Mucosa of descending colon (tissue), 3 donors: Measurements from ENCODE around the gene FNTB. TPM values are rescaled to one million over a fixed set of nuclear protein-coding genes. Genes with fewer than 3 reads are reported as not detected.
"Not testable (repeated sequence)": the region's sequence is repeated elsewhere in the genome, so short reads cannot be mapped to it uniquely, and the experiment has no call there.

Experiments
- ATAC-seq: fragments of 200-7000 bp; cut with Tn5 transposase; one replicate; pipeline ENCODE4 v1.9.1; 2020; ENCODE audit warnings: mild to moderate bottlenecking, moderate library complexity
- DNase-seq, 3 donors: peaks; one replicate each; pipeline ENCODE4 v3.0.0-alpha.2; 2020
- H3K36me3 ChIP-seq: fragments of 200-600 bp; one replicate; pipeline ENCODE4 v1.8.0; 2021; ENCODE audit warnings: low read depth, mild to moderate bottlenecking
- H3K4me1 ChIP-seq: fragments of 200-600 bp; one replicate; pipeline ENCODE4 v1.8.0; 2021; ENCODE audit warnings: low read depth, mild to moderate bottlenecking
- H3K4me3 ChIP-seq: fragments of 200-600 bp; one replicate; pipeline ENCODE4 v1.8.0; 2021; ENCODE audit warnings: mild to moderate bottlenecking
- H3K9me3 ChIP-seq: fragments of 200-600 bp; one replicate; pipeline ENCODE4 v1.8.0; 2021; ENCODE audit warnings: mild to moderate bottlenecking
- intact Hi-C, 2 donors: fragments of 100-400 bp; cut with DNase I in 1 of 2; cut with micrococcal nuclease in 1 of 2; formaldehyde crosslinking; loops; one replicate each; pipeline versions ENCODE4 v1.11.0 to v1.11.1; 2022; cut with DNase I, micrococcal nuclease
- total RNA-seq, 3 donors: library from RNA; stranded (reverse); fragmentation: NEBNext Ultra II Directional in 2 of 3; extraction: Animal tissue kit (Norgen Biotek cat#: 25700) in 2 of 3; gene quantifications; one replicate each; pipeline versions ENCODE4 v1.2.1 to v1.2.4, GENCODE V29; 2021 to 2023
- TF ChIP-seq, protein P1 (sequence below): fragments of 200-600 bp; IDR thresholded peaks from one replicate; pipeline ENCODE4 v1.8.0; 2022; ENCODE audit warnings: antibody characterized with exemption, mild to moderate bottlenecking
- donor health status: DM: no; HTN: no; CAD: no; lungs with moderate emphysema.
- donor health status: DM: no; HTN: no; CAD: no.
- donor health status: DM: no; HTN: yes; CAD: no.

FNTB gene
- total RNA-seq, 3 donors from 2014 or later: 14.5 to 18.3 (median 14.5) TPM

DNA sequence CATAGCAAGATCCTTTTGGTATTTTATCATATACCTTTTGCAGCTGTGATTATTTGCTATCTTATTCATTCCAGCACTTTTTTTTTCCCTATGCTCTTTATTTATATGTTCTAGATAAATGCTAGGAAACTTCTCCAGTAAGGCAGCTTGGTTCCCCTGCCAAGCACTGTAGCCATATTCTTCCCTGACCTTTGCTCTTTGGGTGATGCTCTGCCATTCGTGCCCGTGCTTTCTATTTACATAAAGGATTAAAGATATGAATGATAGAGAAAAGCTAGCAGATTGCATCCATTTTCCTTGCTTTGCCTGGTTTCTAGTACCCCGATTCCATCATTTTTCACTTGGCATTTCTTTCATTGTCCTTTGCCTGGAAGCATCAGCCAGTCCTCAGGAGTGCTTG lies 42.2 kb downstream of the FNTB start:
- Histone ChIP-seq H3K4me3 (no peak overlapping the region), H3K36me3 (no peaks in the 10 kb centered on the region), H3K9me3 (no peaks in the 10 kb centered on the region), H3K4me1 (peaks cover 6% of the 10 kb centered on the region)
- ATAC-seq (peak; percentile 31), DNase-seq (no peak)
- TF ChIP-seq, protein P1, sequence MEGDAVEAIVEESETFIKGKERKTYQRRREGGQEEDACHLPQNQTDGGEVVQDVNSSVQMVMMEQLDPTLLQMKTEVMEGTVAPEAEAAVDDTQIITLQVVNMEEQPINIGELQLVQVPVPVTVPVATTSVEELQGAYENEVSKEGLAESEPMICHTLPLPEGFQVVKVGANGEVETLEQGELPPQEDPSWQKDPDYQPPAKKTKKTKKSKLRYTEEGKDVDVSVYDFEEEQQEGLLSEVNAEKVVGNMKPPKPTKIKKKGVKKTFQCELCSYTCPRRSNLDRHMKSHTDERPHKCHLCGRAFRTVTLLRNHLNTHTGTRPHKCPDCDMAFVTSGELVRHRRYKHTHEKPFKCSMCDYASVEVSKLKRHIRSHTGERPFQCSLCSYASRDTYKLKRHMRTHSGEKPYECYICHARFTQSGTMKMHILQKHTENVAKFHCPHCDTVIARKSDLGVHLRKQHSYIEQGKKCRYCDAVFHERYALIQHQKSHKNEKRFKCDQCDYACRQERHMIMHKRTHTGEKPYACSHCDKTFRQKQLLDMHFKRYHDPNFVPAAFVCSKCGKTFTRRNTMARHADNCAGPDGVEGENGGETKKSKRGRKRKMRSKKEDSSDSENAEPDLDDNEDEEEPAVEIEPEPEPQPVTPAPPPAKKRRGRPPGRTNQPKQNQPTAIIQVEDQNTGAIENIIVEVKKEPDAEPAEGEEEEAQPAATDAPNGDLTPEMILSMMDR: no peak
- intact Hi-C loops: no loop called here

DNA sequence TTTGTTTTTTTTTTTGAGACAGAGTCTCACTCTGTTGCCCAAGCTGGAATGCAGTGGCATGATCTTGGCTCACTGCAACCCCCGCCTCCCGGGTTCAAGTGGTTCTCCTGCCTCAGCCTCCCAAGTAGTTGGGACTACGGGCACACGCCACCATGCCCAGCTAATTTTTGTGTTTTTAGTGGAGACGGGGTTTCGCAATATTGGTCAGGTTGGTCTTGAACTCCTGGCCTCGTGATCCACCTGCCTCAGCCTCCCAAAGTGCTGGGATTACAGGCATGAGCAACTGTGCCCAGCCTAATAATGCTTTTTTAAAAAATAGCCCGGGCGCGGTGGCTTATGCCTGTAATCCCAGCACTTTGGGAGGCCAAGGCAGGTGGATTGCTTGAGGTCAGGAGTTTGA lies 44.6 kb downstream of the FNTB start:
- H3K4me1 ChIP-seq, H3K36me3 ChIP-seq, DNase-seq, ATAC-seq, H3K9me3 ChIP-seq, H3K4me3 ChIP-seq, intact Hi-C loops: not testable (repeated sequence)

DNA sequence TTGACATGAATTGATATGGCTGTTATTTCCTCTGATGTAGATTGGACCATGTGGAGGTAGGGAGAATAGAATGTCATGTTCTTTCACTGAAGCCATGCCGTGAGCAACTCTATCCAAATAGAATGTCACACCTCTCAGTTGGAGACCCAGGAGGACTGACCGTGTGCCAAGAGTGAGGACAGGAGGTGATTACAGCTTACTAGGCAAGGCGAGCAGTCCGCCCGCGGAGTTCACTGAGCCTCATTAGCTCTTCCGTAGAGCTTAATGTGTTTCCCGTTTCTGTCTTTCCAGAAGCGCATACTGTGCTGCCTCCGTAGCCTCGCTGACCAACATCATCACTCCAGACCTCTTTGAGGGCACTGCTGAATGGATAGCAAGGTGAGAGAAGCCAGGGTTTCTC lies 45.6 kb downstream of the FNTB start:
- DNase-seq (no peak), ATAC-seq (peak; percentile 61)
- Histone ChIP-seq H3K9me3 (no peaks in the 10 kb centered on the region), H3K4me3 (no peak overlapping the region), H3K4me1 (no peaks in the 10 kb centered on the region), H3K36me3 (no peaks in the 10 kb centered on the region)
- intact Hi-C loops: no loop called here
- TF ChIP-seq, protein P1: no peak

DNA sequence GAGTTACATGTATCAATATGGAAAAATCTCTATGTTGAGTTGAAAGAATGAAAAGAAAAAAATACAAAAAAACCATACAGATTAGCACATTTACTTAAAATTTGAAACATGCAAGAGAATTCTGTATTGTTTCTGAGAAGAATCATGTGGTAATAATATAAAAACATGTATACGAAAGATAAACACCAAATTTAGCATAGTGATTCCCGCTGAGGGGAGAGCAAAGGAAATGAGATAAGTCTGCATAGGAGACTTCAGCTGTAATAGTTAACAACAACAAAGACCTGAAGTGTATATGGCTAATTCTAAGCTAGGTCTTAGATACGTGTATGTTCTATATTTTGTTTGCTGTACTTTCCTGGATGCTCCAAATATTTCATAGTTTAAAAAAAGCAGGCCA lies 46.5 kb downstream of the FNTB start:
- Histone ChIP-seq H3K4me1 (no peaks in the 10 kb centered on the region), H3K4me3 (no peak overlapping the region), H3K9me3 (no peaks in the 10 kb centered on the region), H3K36me3 (no peaks in the 10 kb centered on the region)
- no peak for DNase-seq
- intact Hi-C loops: no loop called here
- TF ChIP-seq, protein P1: no peak
- no peak for ATAC-seq

DNA sequence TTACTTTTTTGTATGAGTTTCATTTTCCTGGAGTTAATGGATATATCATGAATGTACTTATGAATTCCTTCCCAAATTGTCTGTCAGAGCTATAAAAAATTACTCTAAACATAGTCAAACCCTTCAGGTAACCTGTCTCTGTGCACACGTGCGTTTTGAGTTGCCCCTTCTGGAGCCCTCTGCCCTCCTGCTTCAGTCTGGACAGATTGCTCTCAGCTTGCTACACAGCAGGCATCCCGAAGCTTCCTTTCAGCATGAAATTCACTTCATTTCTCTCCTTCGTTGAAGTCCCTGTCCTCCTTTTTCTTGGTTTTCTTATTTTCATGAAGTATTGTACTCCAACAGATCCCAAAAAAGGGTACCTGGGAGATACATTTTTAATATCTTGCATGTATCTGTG lies 47.3 kb downstream of the FNTB start:
- TF ChIP-seq, protein P1: no peak
- no peaks in the 10 kb centered on the region for H3K9me3 ChIP-seq
- no peak overlapping the region for H3K4me3 ChIP-seq
- H3K4me1 ChIP-seq: no peaks in the 10 kb centered on the region
- intact Hi-C loops: no loop called here
- DNase-seq: no peak
- ATAC-seq: no peak
- no peaks in the 10 kb centered on the region for H3K36me3 ChIP-seq

DNA sequence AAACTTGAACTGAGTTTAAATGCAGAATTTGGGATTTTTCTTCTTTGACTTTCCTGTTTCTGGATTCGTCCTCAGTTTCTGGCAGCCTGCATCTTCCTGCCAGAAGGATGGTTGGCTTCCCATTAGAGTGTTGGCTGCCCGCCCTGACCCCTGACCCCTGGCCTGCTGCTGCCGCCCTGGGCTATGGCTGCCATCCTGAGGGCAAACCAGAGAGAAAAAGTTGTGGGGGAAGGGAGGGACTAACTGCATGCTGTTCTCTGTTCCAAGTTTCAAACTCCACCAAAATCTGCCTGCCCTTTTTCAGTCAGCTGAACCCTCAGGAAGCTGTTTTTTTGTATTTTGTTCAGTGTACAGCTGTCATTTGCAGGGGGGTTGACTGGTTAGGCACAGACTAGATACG lies 48.4 kb downstream of the FNTB start:
- ATAC-seq (no peak), DNase-seq (no peak)
- TF ChIP-seq, protein P1: no peak
- Histone ChIP-seq H3K4me3 (no peak overlapping the region), H3K4me1 (no peaks in the 10 kb centered on the region), H3K9me3 (no peaks in the 10 kb centered on the region), H3K36me3 (no peaks in the 10 kb centered on the region)
- intact Hi-C loops: no loop called here
